ENCODE measurements around the gene DCN.

DNA sequence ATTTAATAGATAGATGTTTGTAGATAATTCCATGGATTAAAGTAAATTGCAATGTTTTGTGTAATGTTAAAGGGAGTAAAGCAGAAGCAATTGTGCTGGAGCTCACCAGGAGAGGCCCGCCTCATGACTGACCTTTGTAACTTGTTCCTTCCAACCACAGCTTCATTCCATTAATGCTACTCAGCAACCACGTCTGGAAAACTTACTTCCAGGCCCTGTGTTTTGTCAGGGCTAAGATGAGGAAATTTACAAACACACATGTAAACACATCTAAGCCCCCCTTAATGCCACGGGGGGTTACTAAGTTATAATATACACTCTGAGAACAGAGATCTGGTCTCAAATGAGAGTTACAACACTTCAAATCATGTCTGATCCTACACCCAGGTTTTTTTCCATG, 83.7 kb downstream of the DCN start:
- TF ChIP-seq, protein P1, sequence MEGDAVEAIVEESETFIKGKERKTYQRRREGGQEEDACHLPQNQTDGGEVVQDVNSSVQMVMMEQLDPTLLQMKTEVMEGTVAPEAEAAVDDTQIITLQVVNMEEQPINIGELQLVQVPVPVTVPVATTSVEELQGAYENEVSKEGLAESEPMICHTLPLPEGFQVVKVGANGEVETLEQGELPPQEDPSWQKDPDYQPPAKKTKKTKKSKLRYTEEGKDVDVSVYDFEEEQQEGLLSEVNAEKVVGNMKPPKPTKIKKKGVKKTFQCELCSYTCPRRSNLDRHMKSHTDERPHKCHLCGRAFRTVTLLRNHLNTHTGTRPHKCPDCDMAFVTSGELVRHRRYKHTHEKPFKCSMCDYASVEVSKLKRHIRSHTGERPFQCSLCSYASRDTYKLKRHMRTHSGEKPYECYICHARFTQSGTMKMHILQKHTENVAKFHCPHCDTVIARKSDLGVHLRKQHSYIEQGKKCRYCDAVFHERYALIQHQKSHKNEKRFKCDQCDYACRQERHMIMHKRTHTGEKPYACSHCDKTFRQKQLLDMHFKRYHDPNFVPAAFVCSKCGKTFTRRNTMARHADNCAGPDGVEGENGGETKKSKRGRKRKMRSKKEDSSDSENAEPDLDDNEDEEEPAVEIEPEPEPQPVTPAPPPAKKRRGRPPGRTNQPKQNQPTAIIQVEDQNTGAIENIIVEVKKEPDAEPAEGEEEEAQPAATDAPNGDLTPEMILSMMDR (IDR thresholded peaks at IDR 0.05; ENCODE audit: insufficient read depth, low read depth, low read length): no peak
- no peak for TF ChIP-seq EZH2 (IDR thresholded peaks at IDR 0.05; ENCODE audit: insufficient read depth, low read length)

Measured in astrocyte (in vitro differentiated cells and primary cell).